GM12892 (cell line): ENCODE data around the gene GADL1.

Experiments
- POLR2A ChIP-seq: IDR thresholded peaks from 2 replicates; pipeline ENCODE4 v1.6.1; 2011; ENCODE audit warnings: low read depth, low read length, control low read depth
- POLR2AphosphoS5 ChIP-seq: IDR thresholded peaks from 2 replicates; pipeline ENCODE4 v1.6.1; 2011; ENCODE audit warnings: low read depth, low read length, control low read depth

DNA sequence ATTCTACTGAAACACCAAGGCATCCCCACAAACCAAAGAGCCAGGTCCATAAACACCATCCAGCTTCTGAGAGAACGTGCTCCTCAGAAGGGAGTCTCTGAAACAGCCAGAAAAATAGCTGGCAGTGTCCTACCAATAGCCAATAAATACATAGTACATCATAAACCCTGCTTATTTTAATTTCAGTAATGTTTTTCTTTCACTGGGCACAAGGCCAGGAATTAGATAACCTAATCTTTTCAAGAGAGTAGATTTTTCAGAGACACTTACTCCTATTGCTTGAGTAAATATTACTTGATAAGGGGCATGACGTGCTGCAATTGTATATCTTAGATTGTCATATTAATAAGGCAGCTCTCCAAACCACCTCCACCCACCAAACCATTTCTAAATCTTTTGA lies 22.7 kb downstream of the GADL1 start:
- TF ChIP-seq POLR2A = no peak
- TF ChIP-seq POLR2AphosphoS5 = no peak
